Measurements from ENCODE around the gene GALNT18.

The GALNT18 gene

GRCh38 chr11:11545285-11546275 lies 76.2 kb downstream of the GALNT18 start:
- H3K4me3 ChIP-seq (IDR thresholded peaks at IDR 0.05; ENCODE audit: insufficient read depth, low read depth, low read length) = no peak overlapping the region
- H3K4me2 ChIP-seq = no peak overlapping the region
- no peaks in the 10 kb centered on the region for H4K20me1 ChIP-seq (ENCODE audit: insufficient read depth)
- no peaks in the 10 kb centered on the region; the same call in 1 of the 2 replicates for H3K79me2 ChIP-seq (ENCODE audit: insufficient read depth, low read depth)
- no peaks in the 10 kb centered on the region for H3K36me3 ChIP-seq (ENCODE audit: insufficient read depth)
- peaks cover 16% of the 10 kb centered on the region for H3K4me1 ChIP-seq (ENCODE audit: low read depth, poor library complexity, severe bottlenecking)
- TF ChIP-seq CTCF (conservative IDR thresholded peaks at IDR 0.05; ENCODE audit: low read depth, low read length) = no peak
- H3K9ac ChIP-seq = no peak overlapping the region
- no peak overlapping the region for H2AFZ ChIP-seq (ENCODE audit: low read depth)
- H3K27ac ChIP-seq = no peak overlapping the region
- H3K27me3 ChIP-seq (ENCODE audit: insufficient read depth, low read depth) = no peaks in the 10 kb centered on the region

GRCh38 chr11:11543656-11544055 lies 78.1 kb downstream of the GALNT18 start:
- no peak overlapping the region for H3K4me3 ChIP-seq (IDR thresholded peaks at IDR 0.05; ENCODE audit: insufficient read depth, low read depth, low read length)
- H3K4me2 ChIP-seq = no peak overlapping the region; the same call in 1 of the 2 replicates
- no peak overlapping the region for H3K27ac ChIP-seq
- no peaks in the 10 kb centered on the region for H3K36me3 ChIP-seq (ENCODE audit: insufficient read depth)
- no peaks in the 10 kb centered on the region for H4K20me1 ChIP-seq (ENCODE audit: insufficient read depth)
- no peaks in the 10 kb centered on the region for H3K27me3 ChIP-seq (ENCODE audit: insufficient read depth, low read depth)
- H2AFZ ChIP-seq (ENCODE audit: low read depth) = no peak overlapping the region
- H3K79me2 ChIP-seq (ENCODE audit: insufficient read depth, low read depth) = no peaks in the 10 kb centered on the region; the same call in 1 of the 2 replicates
- peaks cover 16% of the 10 kb centered on the region for H3K4me1 ChIP-seq (ENCODE audit: low read depth, poor library complexity, severe bottlenecking)
- no peak for TF ChIP-seq CTCF (conservative IDR thresholded peaks at IDR 0.05; ENCODE audit: low read depth, low read length)
- H3K9ac ChIP-seq = no peak overlapping the region

GRCh38 chr11:11540157-11540556 lies 81.6 kb downstream of the GALNT18 start:
- H3K4me1 ChIP-seq (ENCODE audit: low read depth, poor library complexity, severe bottlenecking) = peaks cover 16% of the 10 kb centered on the region
- H3K4me2 ChIP-seq = no peak overlapping the region
- H4K20me1 ChIP-seq (ENCODE audit: insufficient read depth) = no peaks in the 10 kb centered on the region
- H3K4me3 ChIP-seq (IDR thresholded peaks at IDR 0.05; ENCODE audit: insufficient read depth, low read depth, low read length) = no peak overlapping the region
- H3K79me2 ChIP-seq (ENCODE audit: insufficient read depth, low read depth) = no peaks in the 10 kb centered on the region; the same call in 1 of the 2 replicates
- no peak overlapping the region for H2AFZ ChIP-seq (ENCODE audit: low read depth)
- no peak overlapping the region for H3K9ac ChIP-seq
- H3K27ac ChIP-seq = no peak overlapping the region
- no peaks in the 10 kb centered on the region for H3K36me3 ChIP-seq (ENCODE audit: insufficient read depth)
- TF ChIP-seq CTCF (conservative IDR thresholded peaks at IDR 0.05; ENCODE audit: low read depth, low read length) = no peak
- no peaks in the 10 kb centered on the region for H3K27me3 ChIP-seq (ENCODE audit: insufficient read depth, low read depth)

GRCh38 chr11:11538277-11538960 lies 83.4 kb downstream of the GALNT18 start:
- no peaks in the 10 kb centered on the region for H4K20me1 ChIP-seq (ENCODE audit: insufficient read depth)
- H3K27me3 ChIP-seq (ENCODE audit: insufficient read depth, low read depth) = no peaks in the 10 kb centered on the region
- no peak overlapping the region for H2AFZ ChIP-seq (ENCODE audit: low read depth)
- H3K9ac ChIP-seq = no peak overlapping the region
- no peaks in the 10 kb centered on the region for H3K36me3 ChIP-seq (ENCODE audit: insufficient read depth)
- no peak overlapping the region for H3K27ac ChIP-seq
- no peaks in the 10 kb centered on the region; the same call in 1 of the 2 replicates for H3K79me2 ChIP-seq (ENCODE audit: insufficient read depth, low read depth)
- peaks cover 13% of the 10 kb centered on the region for H3K4me1 ChIP-seq (ENCODE audit: low read depth, poor library complexity, severe bottlenecking)
- H3K4me3 ChIP-seq (IDR thresholded peaks at IDR 0.05; ENCODE audit: insufficient read depth, low read depth, low read length) = no peak overlapping the region
- H3K4me2 ChIP-seq = no peak overlapping the region
- no peak for TF ChIP-seq CTCF (conservative IDR thresholded peaks at IDR 0.05; ENCODE audit: low read depth, low read length)

Data from KMS-11 (cell line).